Ovary (tissue), 3 donors: ENCODE data around the gene KLK10.

ENCODE experiments used
- CTCF ChIP-seq, 3 donors: fragments of 450-650 bp in 2 of 3; fragments of 200-600 bp in 1 of 3; IDR thresholded peaks; one replicate each; pipeline versions ENCODE4 v1.5.1 to v1.8.0; 2016 to 2022; ENCODE audit warnings: antibody characterized with exemption in 3 of 3, mild to moderate bottlenecking in 1 of 3
- POLR2A ChIP-seq: fragments of 450-650 bp; IDR thresholded peaks from one replicate; pipeline ENCODE4 v1.6.1; 2017; ENCODE audit warnings: antibody characterized with exemption, mild to moderate bottlenecking, moderate library complexity
- donor health status: DM: no; HTN: no; CAD: no.

GRCh38 chr19:51015691-51016267, 3.7 kb downstream of the KLK10 start:
- no peak for TF ChIP-seq POLR2A
- TF ChIP-seq CTCF (IDR thresholded peaks at IDR 0.05): no peak
